Measurements from ENCODE around the gene GABPB2.
A peak's percentile ranks its signal among the peaks of the same experiment; 100 is the strongest.

The GABPB2 gene

DNA sequence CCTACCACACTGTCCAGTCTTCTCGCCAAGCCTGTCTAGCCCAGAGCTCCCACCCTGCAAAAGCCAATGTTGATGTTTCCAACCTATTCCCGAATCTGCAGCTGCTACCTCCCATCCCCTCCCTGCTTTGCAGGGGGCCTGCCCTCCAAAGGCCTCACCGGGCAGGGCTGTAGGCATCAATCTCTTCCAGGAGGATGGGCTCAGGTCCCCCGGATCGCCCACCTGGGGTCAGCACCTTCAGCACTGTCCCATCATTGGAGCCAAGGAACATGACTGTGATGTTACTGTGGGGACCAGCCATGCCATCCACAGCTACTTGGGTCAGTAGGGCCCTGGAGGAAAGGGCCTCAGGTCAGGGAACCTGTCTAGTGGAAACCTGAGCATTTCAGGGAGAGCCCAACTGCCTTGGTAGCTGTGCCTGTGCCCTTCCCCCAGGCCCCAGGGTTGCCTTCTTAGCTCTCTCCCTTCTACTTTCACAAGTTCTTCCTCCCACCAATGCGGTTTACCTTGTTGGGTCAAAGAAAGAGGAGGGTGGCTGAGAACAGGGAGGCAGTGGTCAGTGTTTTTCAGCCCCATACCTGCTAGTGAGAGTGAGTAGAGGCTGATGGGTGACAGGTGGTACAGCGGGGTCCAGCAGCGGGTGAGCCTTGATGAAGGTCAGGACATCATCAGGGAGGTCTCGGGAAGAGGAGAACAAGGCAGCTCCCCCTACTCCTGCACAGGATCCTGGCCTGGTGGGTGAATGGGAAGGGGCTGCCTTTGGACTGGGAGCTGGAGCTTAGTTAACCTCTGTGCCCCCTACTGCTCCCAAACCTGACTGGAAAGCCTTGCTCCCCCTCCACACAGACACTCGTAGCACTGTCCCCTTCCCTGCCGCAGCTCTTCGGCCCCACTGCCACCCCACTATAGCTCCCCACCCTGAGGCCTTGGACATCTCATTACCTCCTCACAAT is 65.1 kb downstream of the GABPB2 start:
- ChIA-PET CTCF (interaction anchor here (0.7 to 5.1 kb wide), 7 partner anchors 8 to 114 kb away, joined by 3 to 33 read pairs (median 3); partner anchors contain the start of gene TNFAIP8L2), POLR2A (interaction anchor here (1.6 kb wide), 1 partner anchor 21 kb away, joined by 3 read pairs; the partner anchor contains the start of gene TNFAIP8L2)
- Histone ChIP-seq H3K4me1 (ENCODE audit: control extremely low read depth in 1 of 4, control insufficient read depth in 4 of 4, insufficient read depth in 4 of 4, low read length in 3 of 4) (peaks cover 0 to 7% (median 5%) of the 10 kb centered on the region in 4 experiments), H3K4me3 (ENCODE audit: control insufficient read depth in 1 of 7, extremely low read depth in 1 of 7, insufficient read depth in 4 of 7, low read depth in 2 of 7, low read length in 6 of 7) (no peak overlapping the region), H3K27me3 (replicated peaks in 2 of 5; ENCODE audit: control insufficient read depth in 4 of 5, insufficient read depth in 5 of 5, low read length in 4 of 5) (peaks cover 0 to 6% (median 0%) of the 10 kb centered on the region in 5 experiments), H3K27ac (ENCODE audit: insufficient read depth in 1 of 2, low read depth in 1 of 2, low read length in 2 of 2, poor library complexity in 1 of 2, severe bottlenecking in 2 of 2) (no peak overlapping the region), H3K9me3 (ENCODE audit: control extremely low read depth in 1 of 5, control insufficient read depth in 4 of 5, insufficient read depth in 2 of 5, low read depth in 1 of 5, low read length in 4 of 5) (no peaks in the 10 kb centered on the region), H3K36me3 (ENCODE audit: control insufficient read depth in 4 of 4, insufficient read depth in 4 of 4, low read length in 3 of 4) (peaks cover 0 to 25% (median 7%) of the 10 kb centered on the region in 4 experiments)
- DNase-seq: no peak
- WGBS (ENCODE audit: insufficient coverage): 99% methylated on average over 8 of the region's 12 CpGs

DNA sequence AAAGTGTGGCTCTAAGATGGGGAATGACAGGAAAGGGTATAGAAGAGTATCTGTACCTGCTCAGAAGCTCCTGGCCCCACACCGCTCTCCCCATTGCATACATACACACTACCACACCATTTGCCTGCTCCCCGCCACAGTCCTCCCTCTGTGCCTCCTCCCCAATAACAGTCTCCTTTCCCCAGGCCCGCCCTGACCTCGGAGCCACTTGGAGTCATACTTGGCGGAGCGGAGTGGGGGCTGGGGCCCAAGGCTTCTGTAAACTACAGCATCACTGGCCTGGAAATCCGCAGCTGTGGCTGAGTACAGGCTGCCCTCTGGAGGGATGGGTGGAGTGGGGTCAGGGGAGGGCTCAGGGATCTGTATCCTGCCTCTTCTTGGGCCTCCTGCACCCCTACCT is 67.2 kb downstream of the GABPB2 start:
- CTCF ChIA-PET: interaction anchor here (5.1 kb wide), 1 partner anchor 19 kb away, joined by 33 read pairs; the partner anchor contains the start of gene TNFAIP8L2
- POLR2A ChIA-PET: no interaction called here
- 100% methylated on average over 1 of the region's 7 CpGs for WGBS (ENCODE audit: insufficient coverage)

DNA sequence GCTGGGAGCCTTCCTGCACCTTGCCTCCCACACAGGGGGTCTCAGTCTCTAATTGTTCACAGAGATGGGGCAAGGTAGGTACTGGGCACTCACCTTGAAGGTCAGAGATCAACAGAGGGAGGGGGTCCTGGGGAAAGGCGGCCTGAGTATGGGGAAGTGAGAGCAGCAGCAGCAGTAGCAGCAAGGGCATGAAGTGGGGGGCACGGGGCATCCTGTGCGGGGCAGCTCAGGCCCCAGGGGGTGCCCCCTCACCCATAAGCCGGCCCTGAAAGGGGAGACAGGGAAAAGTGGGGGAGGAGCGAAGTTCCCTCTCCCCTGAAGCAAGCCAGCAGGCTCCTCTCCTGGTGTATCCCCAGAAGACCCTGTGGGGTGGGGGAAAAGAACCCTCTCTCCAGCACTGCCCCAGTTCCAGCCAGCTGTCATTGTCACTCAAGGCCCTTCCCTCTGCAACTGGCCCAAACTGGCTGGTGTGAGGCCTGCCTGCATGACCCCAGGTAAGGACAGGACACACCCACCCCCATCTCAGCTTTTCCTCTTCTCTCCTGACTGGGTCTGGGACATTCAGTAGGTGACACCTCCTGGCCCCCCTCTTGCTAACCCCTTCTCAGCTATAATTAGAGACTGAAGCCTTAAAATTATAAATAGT is 72.0 kb downstream of the GABPB2 start:
- no peak for DNase-seq
- Histone ChIP-seq H3K4me1 (ENCODE audit: control extremely low read depth in 1 of 4, control insufficient read depth in 4 of 4, insufficient read depth in 4 of 4, low read length in 3 of 4) (peaks cover 0 to 36% (median 24%) of the 10 kb centered on the region in 4 experiments), H3K9me3 (ENCODE audit: control extremely low read depth in 1 of 5, control insufficient read depth in 4 of 5, insufficient read depth in 2 of 5, low read depth in 1 of 5, low read length in 4 of 5) (no peaks in the 10 kb centered on the region), H3K4me3 (ENCODE audit: control insufficient read depth in 1 of 7, extremely low read depth in 1 of 7, insufficient read depth in 4 of 7, low read depth in 2 of 7, low read length in 6 of 7) (no peak overlapping the region), H3K36me3 (ENCODE audit: control insufficient read depth in 4 of 4, insufficient read depth in 4 of 4, low read length in 3 of 4) (peaks cover 0 to 12% (median 2%) of the 10 kb centered on the region in 4 experiments), H3K27ac (ENCODE audit: insufficient read depth in 1 of 2, low read depth in 1 of 2, low read length in 2 of 2, poor library complexity in 1 of 2, severe bottlenecking in 2 of 2) (no peak overlapping the region), H3K27me3 (replicated peaks in 2 of 5; ENCODE audit: control insufficient read depth in 4 of 5, insufficient read depth in 5 of 5, low read length in 4 of 5) (peaks cover 0 to 13% (median 0%) of the 10 kb centered on the region in 5 experiments)
- CTCF ChIA-PET: interaction anchor here (1.0 to 5.6 kb wide), 4 partner anchors 13 to 43 kb away, joined by 3 to 26 read pairs (median 15); partner anchors contain the start of gene TNFAIP8L2
- POLR2A ChIA-PET: interaction anchor here (1.8 kb wide), 1 partner anchor 12 kb away, joined by 4 read pairs; no protein-coding TSS in a partner anchor
- WGBS (ENCODE audit: insufficient coverage): 78% methylated on average over 4 of the region's 5 CpGs

More for the DNA sequence above, 67.2 kb downstream of the GABPB2 start:
- Histone ChIP-seq H3K9me3 (ENCODE audit: control extremely low read depth in 1 of 5, control insufficient read depth in 4 of 5, insufficient read depth in 2 of 5, low read depth in 1 of 5, low read length in 4 of 5) (no peaks in the 10 kb centered on the region), H3K27ac (ENCODE audit: insufficient read depth in 1 of 2, low read depth in 1 of 2, low read length in 2 of 2, poor library complexity in 1 of 2, severe bottlenecking in 2 of 2) (no peak overlapping the region), H3K4me1 (ENCODE audit: control extremely low read depth in 1 of 4, control insufficient read depth in 4 of 4, insufficient read depth in 4 of 4, low read length in 3 of 4) (no peaks in the 10 kb centered on the region), H3K27me3 (replicated peaks in 2 of 5; ENCODE audit: control insufficient read depth in 4 of 5, insufficient read depth in 5 of 5, low read length in 4 of 5) (peaks cover 0 to 2% (median 0%) of the 10 kb centered on the region in 5 experiments), H3K36me3 (ENCODE audit: control insufficient read depth in 4 of 4, insufficient read depth in 4 of 4, low read length in 3 of 4) (peaks cover 0 to 28% (median 7%) of the 10 kb centered on the region in 4 experiments), H3K4me3 (ENCODE audit: control insufficient read depth in 1 of 7, extremely low read depth in 1 of 7, insufficient read depth in 4 of 7, low read depth in 2 of 7, low read length in 6 of 7) (no peak overlapping the region)
- DNase-seq: no peak

DNA sequence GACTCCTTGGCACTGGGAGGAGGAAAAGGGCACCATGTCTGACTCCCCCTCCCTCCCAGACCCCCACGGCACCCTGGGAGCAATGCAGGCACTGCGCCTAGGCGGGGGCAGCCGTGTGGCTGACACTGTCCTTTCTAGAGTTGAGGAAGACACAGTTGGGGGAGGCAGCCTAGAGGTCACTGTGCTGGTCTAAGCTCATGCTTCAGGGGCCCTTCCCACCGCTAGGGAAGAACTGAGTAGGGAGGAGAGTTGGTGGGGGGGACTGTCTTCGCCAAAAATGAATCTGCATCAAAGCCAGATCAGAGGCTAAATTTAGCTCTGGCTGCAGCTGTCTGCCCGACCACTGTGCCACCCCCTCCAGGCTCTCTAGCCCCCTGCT is 72.5 kb downstream of the GABPB2 start:
- WGBS (ENCODE audit: insufficient coverage): 97% methylated on average over 4 of the region's 7 CpGs
- DNase-seq: no peak
- no peak overlapping the region for H3K4me3 ChIP-seq (ENCODE audit: control insufficient read depth in 1 of 7, extremely low read depth in 1 of 7, insufficient read depth in 4 of 7, low read depth in 2 of 7, low read length in 6 of 7)
- no peak overlapping the region for H3K27ac ChIP-seq (ENCODE audit: insufficient read depth in 1 of 2, low read depth in 1 of 2, low read length in 2 of 2, poor library complexity in 1 of 2, severe bottlenecking in 2 of 2)
- H3K27me3 ChIP-seq (replicated peaks in 2 of 5; ENCODE audit: control insufficient read depth in 4 of 5, insufficient read depth in 5 of 5, low read length in 4 of 5): peaks cover 0 to 13% (median 0%) of the 10 kb centered on the region in 5 experiments
- ChIA-PET CTCF (interaction anchor here (1.2 to 5.6 kb wide), 5 partner anchors 8 to 99 kb away, joined by 3 to 26 read pairs (median 6); partner anchors contain the start of gene TNFAIP8L2), POLR2A (interaction anchor here (1.8 kb wide), 1 partner anchor 12 kb away, joined by 4 read pairs; no protein-coding TSS in a partner anchor)
- peaks cover 0 to 36% (median 25%) of the 10 kb centered on the region in 4 experiments for H3K4me1 ChIP-seq (ENCODE audit: control extremely low read depth in 1 of 4, control insufficient read depth in 4 of 4, insufficient read depth in 4 of 4, low read length in 3 of 4)
- peaks cover 0 to 12% (median 0%) of the 10 kb centered on the region in 4 experiments for H3K36me3 ChIP-seq (ENCODE audit: control insufficient read depth in 4 of 4, insufficient read depth in 4 of 4, low read length in 3 of 4)
- H3K9me3 ChIP-seq (ENCODE audit: control extremely low read depth in 1 of 5, control insufficient read depth in 4 of 5, insufficient read depth in 2 of 5, low read depth in 1 of 5, low read length in 4 of 5): no peaks in the 10 kb centered on the region

DNA sequence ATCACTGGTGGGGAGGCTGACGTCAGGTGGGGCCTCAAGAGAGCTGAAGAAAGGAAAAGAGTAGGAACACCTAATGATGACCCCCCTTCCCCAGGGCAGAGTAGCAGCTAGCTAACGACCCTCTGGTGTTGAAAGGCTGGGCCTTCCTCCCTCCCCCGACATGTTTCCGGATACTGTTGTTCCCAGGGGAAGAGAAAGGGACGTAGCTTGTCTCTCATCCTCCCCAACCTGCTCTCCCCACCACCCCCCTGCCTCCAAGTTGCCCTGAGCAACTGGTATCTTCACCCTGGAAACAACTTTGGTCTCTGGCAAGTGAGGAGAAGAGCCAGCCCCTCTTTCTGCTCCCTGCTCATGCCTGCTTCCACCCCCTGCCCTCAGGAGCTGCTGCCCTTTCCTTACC is 73.4 kb downstream of the GABPB2 start:
- ChIA-PET CTCF (interaction anchor here (1.2 to 5.6 kb wide), 6 partner anchors 9 to 100 kb away, joined by 3 to 26 read pairs (median 6); partner anchors contain the start of gene TNFAIP8L2), POLR2A (interaction anchor here (0.5 to 1.8 kb wide), 2 partner anchors 11 to 13 kb away, joined by 4 read pairs; no protein-coding TSS in a partner anchor)
- no peak for DNase-seq
- Histone ChIP-seq H3K27ac (ENCODE audit: insufficient read depth in 1 of 2, low read depth in 1 of 2, low read length in 2 of 2, poor library complexity in 1 of 2, severe bottlenecking in 2 of 2) (no peak overlapping the region), H3K4me3 (ENCODE audit: control insufficient read depth in 1 of 7, extremely low read depth in 1 of 7, insufficient read depth in 4 of 7, low read depth in 2 of 7, low read length in 6 of 7) (no peak overlapping the region), H3K4me1 (ENCODE audit: control extremely low read depth in 1 of 4, control insufficient read depth in 4 of 4, insufficient read depth in 4 of 4, low read length in 3 of 4) (peaks cover 0 to 36% (median 25%) of the 10 kb centered on the region in 4 experiments), H3K27me3 (replicated peaks in 2 of 5; ENCODE audit: control insufficient read depth in 4 of 5, insufficient read depth in 5 of 5, low read length in 4 of 5) (peaks cover 0 to 13% (median 0%) of the 10 kb centered on the region in 5 experiments), H3K9me3 (ENCODE audit: control extremely low read depth in 1 of 5, control insufficient read depth in 4 of 5, insufficient read depth in 2 of 5, low read depth in 1 of 5, low read length in 4 of 5) (no peaks in the 10 kb centered on the region), H3K36me3 (ENCODE audit: control insufficient read depth in 4 of 4, insufficient read depth in 4 of 4, low read length in 3 of 4) (peaks cover 0 to 12% (median 0%) of the 10 kb centered on the region in 4 experiments)
- 87% methylated on average over 3 of the region's 5 CpGs for WGBS (ENCODE audit: insufficient coverage)

DNA sequence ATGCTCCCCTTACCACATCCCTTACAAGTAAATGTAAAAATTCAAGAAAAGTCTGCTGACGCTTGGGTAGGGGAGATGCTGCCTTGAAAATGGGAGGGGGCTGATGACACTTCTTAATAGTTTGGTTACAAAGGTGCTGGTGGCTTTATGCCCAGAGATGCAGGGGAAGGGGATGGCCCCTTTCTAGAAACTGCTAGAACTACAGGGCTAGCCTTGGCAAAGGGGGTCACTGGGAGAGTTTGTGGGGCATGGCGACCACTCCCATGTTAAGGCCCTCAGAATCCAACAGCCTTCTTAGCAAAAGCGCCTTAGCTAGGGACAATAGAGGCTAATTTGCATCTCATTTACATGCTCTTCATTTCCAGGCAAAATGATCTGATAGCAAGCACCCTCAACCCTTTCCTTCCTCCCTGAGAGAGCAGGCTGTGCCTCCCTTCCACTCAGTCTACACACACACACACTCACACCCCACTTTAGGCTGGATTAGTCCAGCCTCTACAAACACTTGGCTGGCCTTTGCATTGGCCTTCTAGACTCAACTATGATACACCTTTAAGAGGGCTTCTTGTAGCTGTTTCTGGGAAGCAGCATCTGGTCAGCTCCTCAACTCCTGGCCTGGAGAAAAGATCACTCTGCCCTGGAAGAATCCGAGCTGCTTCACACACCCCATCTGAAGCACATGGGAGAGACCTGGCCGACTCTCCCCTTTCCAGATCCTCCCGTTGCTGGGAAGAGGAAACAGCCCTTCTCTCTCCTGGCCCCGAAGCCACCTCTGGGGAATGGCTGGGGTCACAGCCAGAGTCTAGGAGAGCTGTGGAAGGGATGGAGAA is 74.1 kb downstream of the GABPB2 start:
- peaks cover 0 to 13% (median 0%) of the 10 kb centered on the region in 5 experiments for H3K27me3 ChIP-seq (replicated peaks in 2 of 5; ENCODE audit: control insufficient read depth in 4 of 5, insufficient read depth in 5 of 5, low read length in 4 of 5)
- ChIA-PET CTCF (interaction anchor here (0.6 to 5.6 kb wide), 8 partner anchors 9 to 45 kb away, joined by 3 to 26 read pairs (median 4); partner anchors contain the start of gene TNFAIP8L2), POLR2A (interaction anchor here (1.0 kb wide), 1 partner anchor 13 kb away, joined by 4 read pairs; no protein-coding TSS in a partner anchor)
- H3K9me3 ChIP-seq (ENCODE audit: control extremely low read depth in 1 of 5, control insufficient read depth in 4 of 5, insufficient read depth in 2 of 5, low read depth in 1 of 5, low read length in 4 of 5): no peaks in the 10 kb centered on the region
- H3K4me1 ChIP-seq (ENCODE audit: control extremely low read depth in 1 of 4, control insufficient read depth in 4 of 4, insufficient read depth in 4 of 4, low read length in 3 of 4): peaks cover 0 to 36% (median 25%) of the 10 kb centered on the region in 4 experiments
- peak overlapping the region in 3 of 7 experiments; percentile 50 to 89 (median 83) for H3K4me3 ChIP-seq (ENCODE audit: control insufficient read depth in 1 of 7, extremely low read depth in 1 of 7, insufficient read depth in 4 of 7, low read depth in 2 of 7, low read length in 6 of 7)
- DNase-seq: no peak
- no peak overlapping the region for H3K27ac ChIP-seq (ENCODE audit: insufficient read depth in 1 of 2, low read depth in 1 of 2, low read length in 2 of 2, poor library complexity in 1 of 2, severe bottlenecking in 2 of 2)
- peaks cover 0 to 7% (median 0%) of the 10 kb centered on the region in 4 experiments for H3K36me3 ChIP-seq (ENCODE audit: control insufficient read depth in 4 of 4, insufficient read depth in 4 of 4, low read length in 3 of 4)
- WGBS (ENCODE audit: insufficient coverage): 100% methylated on average over 1 of the region's 7 CpGs

Measured in common myeloid progenitor, CD34-positive (primary cell).